ENCODE measurements around the gene HYCC2. TPM values are rescaled to one million over a fixed set of nuclear protein-coding genes. Genes with fewer than 3 reads are reported as not detected.

Gene HYCC2
- total and polyA plus RNA-seq, 2 donors (not counting 3 experiments of a cell fraction or from before 2014, with no cell fraction given): 3.0 to 21.2 TPM

DNA sequence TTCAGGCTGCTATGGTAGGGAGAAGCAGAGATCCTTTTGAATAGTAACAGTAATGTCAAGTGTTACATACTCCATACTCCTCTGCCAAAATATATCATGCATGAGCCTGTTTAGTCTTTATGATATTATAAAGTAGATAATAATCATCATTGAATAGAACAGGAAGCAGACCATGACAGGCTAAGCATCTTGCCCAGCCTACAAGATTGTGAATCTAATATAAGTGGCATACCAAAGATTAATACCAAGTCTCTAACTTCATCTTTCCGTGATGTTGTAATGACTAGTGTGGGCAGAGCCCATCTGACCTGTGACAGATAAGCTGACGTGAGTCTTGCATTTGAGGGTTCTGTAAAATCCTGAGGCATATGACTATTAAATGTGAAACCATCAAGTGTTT, 13.4 kb upstream of the HYCC2 start:
- DNase-seq (ENCODE audit: low read depth, low spot score) (no peak), FAIRE-seq (no peak)
- ChIA-PET POLR2A (no interaction called here), CTCF (interaction anchor here (0.6 to 1.3 kb wide), 3 partner anchors 16 to 73 kb away, joined by 3 to 5 read pairs (median 4); no protein-coding TSS in a partner anchor)
- no peak overlapping the region for H3K9ac ChIP-seq (replicated peaks; ENCODE audit: extremely low read depth, insufficient read depth, low read length)
- H3K4me3 ChIP-seq (replicated peaks in 1 of 3; ENCODE audit: insufficient read depth in 1 of 3, low read depth in 1 of 3, low read length in 3 of 3): no peak overlapping the region
- H3K36me3 ChIP-seq (ENCODE audit: control insufficient read depth in 2 of 2, extremely low read depth in 1 of 2, insufficient read depth in 2 of 2, low read length in 2 of 2): peaks cover 0 to 4% of the 10 kb centered on the region in 2 experiments
- dilution Hi-C loops (cut with MboI; ENCODE audit: extremely low pct_ligation_motif_present, low sequenced_read_pairs) (no loop called here), intact Hi-C loops (cut with micrococcal nuclease) (no loop called here)
- H3K9me3 ChIP-seq (replicated peaks; ENCODE audit: control insufficient read depth, insufficient read depth, low read length): no peaks in the 10 kb centered on the region
- H3K9me1 ChIP-seq (replicated peaks; ENCODE audit: control insufficient read depth, extremely low read depth, insufficient read depth, low read length): no peaks in the 10 kb centered on the region
- no peak overlapping the region for H2AFZ ChIP-seq (ENCODE audit: low read depth, low read length)
- H4K20me1 ChIP-seq (replicated peaks; ENCODE audit: control insufficient read depth, extremely low read depth, insufficient read depth, low read length): no peaks in the 10 kb centered on the region
- no TSS peak for BruUV-seq (replicated peaks)
- H3K27me3 ChIP-seq (ENCODE audit: control insufficient read depth in 2 of 2, insufficient read depth in 2 of 2, low read length in 2 of 2): no peaks in the 10 kb centered on the region
- H3K79me2 ChIP-seq (ENCODE audit: control insufficient read depth, insufficient read depth, low read length): no peaks in the 10 kb centered on the region
- TF ChIP-seq JUN (IDR thresholded peaks at IDR 0.05; ENCODE audit: borderline replicate concordance, insufficient read depth, insufficient read length, low read depth) (no peak), MYC (IDR thresholded peaks at IDR 0.05; ENCODE audit: low read depth, low read length) (no peak), POLR2AphosphoS5 (IDR thresholded peaks at IDR 0.05; ENCODE audit: insufficient read depth, low read depth, low read length) (no peak), EZH2 (IDR thresholded peaks at IDR 0.05; ENCODE audit: borderline replicate concordance, low read depth, low read length, severe bottlenecking) (no peak), FOS (IDR thresholded peaks at IDR 0.05; ENCODE audit: borderline replicate concordance, insufficient read depth, low read length) (no peak)
- TF ChIP-seq, protein P1, sequence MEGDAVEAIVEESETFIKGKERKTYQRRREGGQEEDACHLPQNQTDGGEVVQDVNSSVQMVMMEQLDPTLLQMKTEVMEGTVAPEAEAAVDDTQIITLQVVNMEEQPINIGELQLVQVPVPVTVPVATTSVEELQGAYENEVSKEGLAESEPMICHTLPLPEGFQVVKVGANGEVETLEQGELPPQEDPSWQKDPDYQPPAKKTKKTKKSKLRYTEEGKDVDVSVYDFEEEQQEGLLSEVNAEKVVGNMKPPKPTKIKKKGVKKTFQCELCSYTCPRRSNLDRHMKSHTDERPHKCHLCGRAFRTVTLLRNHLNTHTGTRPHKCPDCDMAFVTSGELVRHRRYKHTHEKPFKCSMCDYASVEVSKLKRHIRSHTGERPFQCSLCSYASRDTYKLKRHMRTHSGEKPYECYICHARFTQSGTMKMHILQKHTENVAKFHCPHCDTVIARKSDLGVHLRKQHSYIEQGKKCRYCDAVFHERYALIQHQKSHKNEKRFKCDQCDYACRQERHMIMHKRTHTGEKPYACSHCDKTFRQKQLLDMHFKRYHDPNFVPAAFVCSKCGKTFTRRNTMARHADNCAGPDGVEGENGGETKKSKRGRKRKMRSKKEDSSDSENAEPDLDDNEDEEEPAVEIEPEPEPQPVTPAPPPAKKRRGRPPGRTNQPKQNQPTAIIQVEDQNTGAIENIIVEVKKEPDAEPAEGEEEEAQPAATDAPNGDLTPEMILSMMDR (IDR thresholded peaks at IDR 0.05; ENCODE audit: extremely low read depth in 1 of 2, insufficient read depth in 1 of 2, low read depth in 1 of 2, low read length in 2 of 2): no peak
- H3K4me2 ChIP-seq (ENCODE audit: insufficient read depth, low read length): no peak overlapping the region
- H3K4me1 ChIP-seq (ENCODE audit: control insufficient read depth, extremely low read depth, insufficient read depth, low read length): no peaks in the 10 kb centered on the region
- H3K27ac ChIP-seq (ENCODE audit: insufficient read depth, low read depth, low read length): no peak overlapping the region
